Measurements from ENCODE around the gene FOXA2. TPM values are rescaled to one million over a fixed set of nuclear protein-coding genes. Genes with fewer than 3 reads are reported as not detected.

The FOXA2 gene
- total RNA-seq, 1 donor from 2014 or later: not detected

DNA sequence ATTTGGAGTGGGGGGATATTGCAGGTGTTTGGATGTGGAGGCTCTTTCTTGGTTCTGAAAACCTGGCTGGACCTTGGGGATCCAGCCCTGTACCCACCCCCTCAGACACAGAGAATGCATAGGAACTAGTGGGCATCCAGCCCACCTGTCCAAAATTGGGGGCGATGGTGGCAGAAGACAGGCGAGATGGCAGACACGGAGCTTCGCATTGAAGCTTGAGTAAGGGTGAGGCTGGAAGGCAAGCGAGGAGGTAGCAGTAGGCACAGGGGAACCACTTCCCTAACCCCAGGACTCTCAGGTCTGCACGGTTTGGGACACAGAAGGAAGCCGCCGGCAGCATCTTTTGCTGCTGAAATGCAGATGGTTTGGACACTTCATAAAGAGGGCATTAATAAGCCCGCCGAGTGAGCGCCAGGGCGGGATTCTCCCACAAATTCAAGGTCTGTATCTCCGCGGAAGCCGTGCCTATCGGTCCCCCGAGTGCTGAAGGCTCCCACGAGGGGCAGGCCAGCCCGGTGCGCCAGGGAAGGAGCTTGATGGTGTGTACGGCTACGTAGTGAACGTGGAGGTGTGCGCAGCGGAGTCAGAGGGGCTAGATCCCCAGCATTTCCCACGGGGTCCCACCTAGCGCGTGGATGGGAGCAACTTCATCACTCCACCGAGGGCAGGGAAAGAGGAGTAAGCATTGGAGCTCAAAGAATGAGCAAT, 1.6 kb upstream of the FOXA2 start:
- Histone ChIP-seq H3K4me1 (ENCODE audit: control insufficient read depth in 3 of 3, insufficient read depth in 3 of 3, low read length in 3 of 3) (peaks cover 8 to 11% (median 9%) of the 10 kb centered on the region in 3 donors), H3K9me3 (ENCODE audit: control insufficient read depth in 3 of 3, low read length in 3 of 3) (no peaks in the 10 kb centered on the region), H3K27ac (ENCODE audit: low read depth, low read length) (no peak overlapping the region), H3K9ac (ENCODE audit: low read depth in 1 of 3, low read length in 3 of 3) (no peak overlapping the region), H3K36me3 (ENCODE audit: control insufficient read depth in 3 of 3, insufficient read depth in 3 of 3, low read length in 3 of 3) (no peaks in the 10 kb centered on the region), H3K4me3 (ENCODE audit: low read length in 3 of 3) (no peak overlapping the region), H3K27me3 (ENCODE audit: control insufficient read depth in 3 of 3, insufficient read depth in 3 of 3, low read length in 3 of 3) (peaks cover 68 to 83% (median 77%) of the 10 kb centered on the region in 3 donors)

DNA sequence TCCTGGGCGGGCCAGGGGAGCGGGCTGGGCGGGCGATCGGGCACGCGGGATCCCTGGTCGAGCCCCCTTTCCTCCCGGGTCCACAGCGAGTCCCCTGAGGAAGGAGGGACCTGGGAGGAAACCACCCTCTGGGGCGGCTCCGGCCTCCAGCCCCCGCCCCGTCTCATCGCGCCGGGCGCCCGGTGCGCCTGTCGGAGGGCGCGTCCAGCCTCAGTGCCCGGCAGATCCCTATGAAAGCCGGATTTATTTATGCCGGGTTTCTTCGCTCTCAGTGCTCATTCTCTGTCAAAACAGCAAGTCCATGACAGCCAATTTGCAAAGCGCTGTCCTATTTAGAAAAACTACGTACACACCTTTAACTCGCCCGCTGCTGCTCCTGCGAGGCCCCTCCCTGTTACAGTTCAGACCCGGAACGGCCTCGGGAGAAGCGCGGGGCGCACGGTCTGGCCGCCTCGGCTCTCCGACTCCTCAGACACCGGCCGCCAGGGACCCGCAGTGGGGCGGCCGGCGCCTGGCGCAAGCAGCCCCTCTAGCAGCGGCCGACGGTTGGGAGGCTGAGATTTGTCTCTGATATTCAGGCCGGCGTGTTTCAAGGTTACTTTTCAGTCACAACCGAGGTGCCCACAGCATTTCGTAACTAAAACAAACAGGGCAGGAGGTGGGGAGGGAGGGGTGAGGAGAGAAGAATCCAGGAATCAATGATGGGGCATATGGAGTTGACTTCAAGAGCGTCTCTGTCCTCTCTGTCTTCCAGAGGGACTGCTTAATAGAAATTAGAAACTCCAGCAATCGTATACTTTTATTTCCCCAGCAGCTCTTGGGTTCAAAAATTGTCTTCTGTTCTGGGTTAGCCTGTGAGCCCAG, 782 bp upstream of the FOXA2 start:
- Histone ChIP-seq H3K4me3 (ENCODE audit: low read length in 3 of 3) (no peak overlapping the region), H3K27ac (ENCODE audit: low read depth, low read length) (no peak overlapping the region), H3K36me3 (ENCODE audit: control insufficient read depth in 3 of 3, insufficient read depth in 3 of 3, low read length in 3 of 3) (no peaks in the 10 kb centered on the region), H3K9me3 (ENCODE audit: control insufficient read depth in 3 of 3, low read length in 3 of 3) (no peaks in the 10 kb centered on the region), H3K9ac (ENCODE audit: low read depth in 1 of 3, low read length in 3 of 3) (no peak overlapping the region), H3K4me1 (ENCODE audit: control insufficient read depth in 3 of 3, insufficient read depth in 3 of 3, low read length in 3 of 3) (peaks cover 8 to 11% (median 9%) of the 10 kb centered on the region in 3 donors), H3K27me3 (ENCODE audit: control insufficient read depth in 3 of 3, insufficient read depth in 3 of 3, low read length in 3 of 3) (peaks cover 72 to 78% (median 77%) of the 10 kb centered on the region in 3 donors)

DNA sequence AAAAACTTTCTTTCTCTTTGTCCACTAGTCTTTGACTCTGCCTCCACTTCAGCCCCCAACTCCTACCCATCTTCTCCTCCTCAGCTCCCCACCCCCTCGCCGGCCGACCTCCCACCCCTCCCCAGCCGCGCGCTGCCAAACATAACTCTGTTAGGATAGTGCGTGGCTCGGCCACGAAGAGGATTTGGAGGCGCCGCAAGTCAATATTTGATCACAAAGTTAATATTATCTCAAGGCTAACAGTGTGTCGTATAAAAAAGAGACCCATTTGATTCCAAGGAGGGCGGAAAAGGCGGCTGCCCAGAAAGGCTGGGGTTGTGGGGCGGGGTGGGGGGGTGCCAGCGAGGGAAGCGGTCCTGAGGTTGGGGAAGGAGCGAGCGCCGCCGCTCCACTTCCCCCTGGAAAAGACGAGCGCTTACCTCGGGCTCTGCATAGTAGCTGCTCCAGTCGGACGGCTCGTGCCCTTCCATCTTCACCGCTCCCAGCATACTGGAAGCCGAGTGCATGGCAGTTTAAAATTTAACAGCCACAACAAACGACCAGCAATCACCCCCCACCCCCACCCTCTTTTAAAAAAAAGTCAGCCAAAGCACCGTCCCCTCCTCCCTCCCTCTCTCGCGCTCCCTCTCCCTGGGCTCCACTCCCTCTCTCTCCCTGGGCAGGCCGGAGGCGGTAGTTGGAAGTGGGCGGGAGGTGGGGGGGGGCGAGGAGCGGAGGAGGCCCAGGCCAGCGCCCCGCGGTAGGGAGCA, 425 bp downstream of the FOXA2 start:
- Histone ChIP-seq H3K27ac (ENCODE audit: low read depth, low read length) (no peak overlapping the region), H3K9ac (ENCODE audit: low read depth in 1 of 3, low read length in 3 of 3) (no peak overlapping the region), H3K9me3 (ENCODE audit: control insufficient read depth in 3 of 3, low read length in 3 of 3) (no peaks in the 10 kb centered on the region), H3K4me3 (ENCODE audit: low read length in 3 of 3) (peak overlapping the region in 2 of 3 donors; percentile 56 to 58), H3K36me3 (ENCODE audit: control insufficient read depth in 3 of 3, insufficient read depth in 3 of 3, low read length in 3 of 3) (no peaks in the 10 kb centered on the region), H3K27me3 (ENCODE audit: control insufficient read depth in 3 of 3, insufficient read depth in 3 of 3, low read length in 3 of 3) (peaks cover 77 to 84% (median 77%) of the 10 kb centered on the region in 3 donors), H3K4me1 (ENCODE audit: control insufficient read depth in 3 of 3, insufficient read depth in 3 of 3, low read length in 3 of 3) (peaks cover 8 to 13% (median 9%) of the 10 kb centered on the region in 3 donors)

DNA sequence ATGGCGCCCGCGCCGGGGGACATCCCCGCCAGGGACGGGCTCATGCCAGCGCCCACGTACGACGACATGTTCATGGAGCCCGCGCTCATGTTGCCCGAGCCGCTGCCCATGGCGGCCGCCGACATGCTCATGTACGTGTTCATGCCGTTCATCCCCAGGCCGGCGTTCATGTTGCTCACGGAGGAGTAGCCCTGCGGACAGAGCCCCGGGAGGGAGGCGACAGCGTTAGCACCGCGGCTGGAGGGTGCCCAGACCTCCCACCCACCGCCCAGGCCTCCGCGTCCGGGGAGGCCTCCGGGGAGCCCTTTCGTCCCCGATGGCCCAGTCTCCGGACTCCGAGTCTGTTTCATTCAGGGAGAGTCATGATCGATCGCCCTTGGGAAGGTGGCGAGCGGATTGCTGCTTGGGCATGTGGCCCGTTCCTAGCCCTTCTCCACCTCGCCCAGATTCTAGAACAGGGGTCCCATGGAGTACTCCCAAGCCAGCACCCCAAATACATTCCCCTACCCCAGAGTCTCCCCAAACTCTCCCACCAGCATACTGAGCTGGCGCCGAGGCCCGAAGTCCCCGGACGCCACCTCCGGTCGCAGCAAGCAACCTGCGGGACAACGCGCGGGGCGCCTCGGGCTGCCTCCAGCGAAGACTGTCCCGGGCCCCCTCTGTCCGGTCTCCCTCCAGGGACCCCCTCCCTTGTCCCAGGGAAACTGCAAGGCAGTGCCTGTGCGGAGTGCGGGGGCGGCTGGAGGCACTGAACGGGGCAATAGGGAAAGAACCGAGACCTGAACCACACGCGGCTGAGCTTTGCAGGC, 1.2 kb downstream of the FOXA2 start:
- Histone ChIP-seq H3K9me3 (ENCODE audit: control insufficient read depth in 3 of 3, low read length in 3 of 3) (no peaks in the 10 kb centered on the region), H3K36me3 (ENCODE audit: control insufficient read depth in 3 of 3, insufficient read depth in 3 of 3, low read length in 3 of 3) (no peaks in the 10 kb centered on the region), H3K27me3 (ENCODE audit: control insufficient read depth in 3 of 3, insufficient read depth in 3 of 3, low read length in 3 of 3) (peaks cover 84 to 89% (median 85%) of the 10 kb centered on the region in 3 donors), H3K27ac (ENCODE audit: low read depth, low read length) (no peak overlapping the region), H3K4me1 (ENCODE audit: control insufficient read depth in 3 of 3, insufficient read depth in 3 of 3, low read length in 3 of 3) (peaks cover 8 to 16% (median 9%) of the 10 kb centered on the region in 3 donors), H3K4me3 (ENCODE audit: low read length in 3 of 3) (peak overlapping the region; percentile 30 to 58 (median 56)), H3K9ac (ENCODE audit: low read depth in 1 of 3, low read length in 3 of 3) (peak overlapping the region in 1 of 3 donors; percentile 16)

DNA sequence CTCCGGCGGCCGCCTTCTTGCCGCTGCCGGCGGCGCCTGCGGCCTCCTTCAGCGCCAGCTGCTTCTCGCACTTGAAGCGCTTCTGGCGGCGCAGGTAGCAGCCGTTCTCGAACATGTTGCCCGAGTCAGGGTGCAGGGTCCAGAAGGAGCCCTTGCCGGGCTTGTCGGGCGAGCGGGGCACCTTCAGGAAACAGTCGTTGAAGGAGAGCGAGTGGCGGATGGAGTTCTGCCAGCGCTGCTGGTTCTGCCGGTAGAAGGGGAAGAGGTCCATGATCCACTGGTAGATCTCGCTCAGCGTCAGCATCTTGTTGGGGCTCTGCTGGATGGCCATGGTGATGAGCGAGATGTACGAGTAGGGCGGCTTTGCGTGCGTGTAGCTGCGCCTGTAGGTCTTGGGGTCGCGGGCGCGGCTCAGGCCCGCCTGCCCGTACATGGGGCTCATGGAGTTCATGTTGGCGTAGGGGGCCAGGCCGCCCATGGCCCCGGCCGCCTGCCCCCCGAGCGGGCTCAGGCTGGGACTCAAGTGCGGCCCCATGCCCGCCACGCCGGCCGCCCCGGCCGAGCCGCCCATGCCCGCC, 1.9 kb downstream of the FOXA2 start:
- Histone ChIP-seq H3K9ac (ENCODE audit: low read depth in 1 of 3, low read length in 3 of 3) (no peak overlapping the region), H3K4me3 (ENCODE audit: low read length in 3 of 3) (peak overlapping the region in 1 of 3 donors; percentile 56), H3K9me3 (ENCODE audit: control insufficient read depth in 3 of 3, low read length in 3 of 3) (no peaks in the 10 kb centered on the region)

DNA sequence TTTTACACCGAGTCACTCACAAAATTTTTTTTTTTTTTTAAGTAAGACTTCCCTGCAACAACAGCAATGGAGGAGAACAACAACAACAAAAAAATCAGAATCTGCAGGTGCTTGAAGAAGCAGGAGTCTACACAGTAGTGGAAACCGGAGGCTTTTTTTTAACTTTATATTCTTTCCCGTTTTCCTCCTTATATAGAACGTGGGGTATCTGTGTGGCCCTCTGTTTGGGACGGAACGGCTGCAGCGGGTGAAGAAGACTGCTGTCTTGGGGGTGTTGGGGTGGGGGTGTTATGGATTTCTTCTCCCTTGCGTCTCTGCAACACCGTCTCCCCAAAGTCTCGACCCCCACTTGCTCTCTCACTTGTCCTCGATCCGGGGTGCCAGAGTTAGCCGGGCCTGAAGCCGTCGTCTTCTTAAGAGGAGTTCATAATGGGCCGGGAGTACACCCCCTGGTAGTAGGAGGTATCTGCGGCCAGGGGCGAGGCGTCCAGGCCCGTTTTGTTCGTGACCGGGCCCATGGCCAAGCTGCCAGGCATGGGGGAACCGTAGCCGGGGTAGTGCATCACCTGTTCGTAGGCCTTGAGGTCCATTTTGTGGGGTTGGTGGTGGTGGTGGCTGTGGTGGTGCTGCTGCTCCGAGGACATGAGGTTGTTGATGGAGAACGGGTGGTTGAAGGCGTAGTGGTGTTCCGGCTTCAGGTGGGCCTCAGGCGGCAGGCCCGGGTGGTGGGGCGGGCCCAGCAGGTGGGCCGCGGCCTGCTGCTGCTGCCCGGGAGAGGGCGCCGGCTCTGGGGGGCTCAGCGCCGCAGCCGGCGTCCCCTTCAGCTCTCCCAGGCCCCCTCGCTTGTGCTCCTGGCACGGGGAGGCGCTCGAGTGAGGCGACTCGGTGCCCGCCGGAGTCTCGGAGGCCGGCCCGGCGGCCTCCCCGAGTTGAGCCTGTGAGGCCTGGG, 2.7 kb downstream of the FOXA2 start:
- Histone ChIP-seq H3K9me3 (ENCODE audit: control insufficient read depth in 3 of 3, low read length in 3 of 3) (no peaks in the 10 kb centered on the region), H3K4me3 (ENCODE audit: low read length in 3 of 3) (peak overlapping the region in 1 of 3 donors; percentile 13), H3K9ac (ENCODE audit: low read depth in 1 of 3, low read length in 3 of 3) (no peak overlapping the region), H3K36me3 (ENCODE audit: control insufficient read depth in 3 of 3, insufficient read depth in 3 of 3, low read length in 3 of 3) (no peaks in the 10 kb centered on the region), H3K27ac (ENCODE audit: low read depth, low read length) (no peak overlapping the region), H3K4me1 (ENCODE audit: control insufficient read depth in 3 of 3, insufficient read depth in 3 of 3, low read length in 3 of 3) (peaks cover 9 to 23% (median 12%) of the 10 kb centered on the region in 3 donors), H3K27me3 (ENCODE audit: control insufficient read depth in 3 of 3, insufficient read depth in 3 of 3, low read length in 3 of 3) (peaks cover 85 to 89% (median 86%) of the 10 kb centered on the region in 3 donors)

More for the DNA sequence above, 1.9 kb downstream of the FOXA2 start:
- H3K36me3 ChIP-seq (ENCODE audit: control insufficient read depth in 3 of 3, insufficient read depth in 3 of 3, low read length in 3 of 3): no peaks in the 10 kb centered on the region
- H3K27me3 ChIP-seq (ENCODE audit: control insufficient read depth in 3 of 3, insufficient read depth in 3 of 3, low read length in 3 of 3): peaks cover 85 to 89% (median 86%) of the 10 kb centered on the region in 3 donors
- no peak overlapping the region for H3K27ac ChIP-seq (ENCODE audit: low read depth, low read length)
- peaks cover 9 to 23% (median 12%) of the 10 kb centered on the region in 3 donors for H3K4me1 ChIP-seq (ENCODE audit: control insufficient read depth in 3 of 3, insufficient read depth in 3 of 3, low read length in 3 of 3)

DNA sequence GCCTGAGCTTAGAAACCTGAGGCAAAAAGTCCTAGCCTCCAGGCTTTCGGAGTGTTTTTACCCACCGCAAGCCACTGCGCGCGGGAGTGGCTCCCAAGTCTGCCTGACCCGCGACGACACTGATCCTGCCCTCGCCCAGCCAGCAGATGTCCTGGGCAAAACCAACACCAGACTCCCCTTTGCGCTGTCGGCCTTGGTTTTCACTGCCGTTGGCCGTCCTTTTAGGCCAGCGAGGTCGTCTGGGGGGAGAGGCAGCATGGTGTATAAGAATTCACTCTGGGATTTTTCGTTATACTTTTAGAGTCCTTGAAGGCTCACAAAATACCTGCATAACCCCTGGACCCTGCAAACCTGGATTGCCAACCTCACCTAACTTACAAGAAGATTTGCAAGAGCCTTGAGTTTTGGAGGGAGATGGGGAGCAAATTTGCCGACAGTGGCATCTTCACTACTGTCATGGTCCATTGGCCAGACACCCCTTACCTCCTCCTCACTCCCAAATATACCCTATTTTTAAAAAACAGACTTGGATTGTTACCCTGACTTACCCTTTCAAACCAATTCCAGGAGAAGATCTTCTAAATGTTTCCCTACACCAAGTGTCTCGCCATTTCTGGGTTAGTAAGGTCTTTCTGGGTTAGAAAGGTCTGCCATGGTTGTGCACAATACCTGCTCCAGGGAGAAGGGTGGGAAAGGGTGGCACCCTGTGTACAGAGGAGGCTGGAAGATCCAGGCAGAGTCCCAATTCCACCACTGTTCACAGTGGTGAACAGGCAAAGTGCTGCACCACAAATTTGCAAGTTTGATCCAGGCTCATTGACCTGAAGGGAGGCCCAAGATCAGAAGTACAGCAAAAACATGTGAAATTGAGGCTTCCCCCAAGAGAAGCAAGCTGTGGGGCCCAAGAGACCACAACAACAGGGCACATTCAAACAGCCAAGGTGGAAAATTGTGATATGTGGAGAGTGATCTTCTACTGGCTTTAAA, 4.4 kb downstream of the FOXA2 start:
- H3K4me3 ChIP-seq (ENCODE audit: low read length in 3 of 3): no peak overlapping the region
- no peak overlapping the region for H3K27ac ChIP-seq (ENCODE audit: low read depth, low read length)
- H3K27me3 ChIP-seq (ENCODE audit: control insufficient read depth in 3 of 3, insufficient read depth in 3 of 3, low read length in 3 of 3): peaks cover 84 to 88% (median 84%) of the 10 kb centered on the region in 3 donors
- peaks cover 6 to 23% (median 12%) of the 10 kb centered on the region in 3 donors for H3K4me1 ChIP-seq (ENCODE audit: control insufficient read depth in 3 of 3, insufficient read depth in 3 of 3, low read length in 3 of 3)
- H3K9me3 ChIP-seq (ENCODE audit: control insufficient read depth in 3 of 3, low read length in 3 of 3): no peaks in the 10 kb centered on the region
- no peaks in the 10 kb centered on the region for H3K36me3 ChIP-seq (ENCODE audit: control insufficient read depth in 3 of 3, insufficient read depth in 3 of 3, low read length in 3 of 3)
- H3K9ac ChIP-seq (ENCODE audit: low read depth in 1 of 3, low read length in 3 of 3): no peak overlapping the region

DNA sequence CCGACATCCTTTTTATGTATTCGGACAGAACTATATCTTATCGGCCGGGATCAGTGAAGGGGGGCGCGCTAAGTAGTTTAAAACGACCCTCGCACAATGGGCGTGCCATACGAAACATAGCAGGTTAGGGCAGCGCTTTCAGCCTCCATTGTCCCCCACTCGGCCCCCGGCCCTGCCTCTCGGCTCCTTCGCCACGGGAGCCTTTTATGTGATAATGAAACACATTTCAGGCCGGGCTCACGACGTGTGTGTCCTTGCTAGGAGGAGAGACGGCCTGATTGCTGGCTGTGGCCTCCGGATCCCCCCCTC, 5.3 kb downstream of the FOXA2 start:
- no peak overlapping the region for H3K27ac ChIP-seq (ENCODE audit: low read depth, low read length)
- H3K4me1 ChIP-seq (ENCODE audit: control insufficient read depth in 3 of 3, insufficient read depth in 3 of 3, low read length in 3 of 3): peaks cover 6 to 23% (median 12%) of the 10 kb centered on the region in 3 donors
- no peaks in the 10 kb centered on the region for H3K36me3 ChIP-seq (ENCODE audit: control insufficient read depth in 3 of 3, insufficient read depth in 3 of 3, low read length in 3 of 3)
- peak overlapping the region in 2 of 3 donors; percentile 22 to 24 for H3K4me3 ChIP-seq (ENCODE audit: low read length in 3 of 3)
- H3K9ac ChIP-seq (ENCODE audit: low read depth in 1 of 3, low read length in 3 of 3): no peak overlapping the region
- no peaks in the 10 kb centered on the region for H3K9me3 ChIP-seq (ENCODE audit: control insufficient read depth in 3 of 3, low read length in 3 of 3)
- peaks cover 87 to 89% (median 88%) of the 10 kb centered on the region in 3 donors for H3K27me3 ChIP-seq (ENCODE audit: control insufficient read depth in 3 of 3, insufficient read depth in 3 of 3, low read length in 3 of 3)

Measured in skeletal muscle tissue (tissue), 4 donors.